H9 (cell line): ENCODE measurements around the gene DIAPH3. TPM values are rescaled to one million over a fixed set of nuclear protein-coding genes. Genes with fewer than 3 reads are reported as not detected.

Experiments used
- DNase-seq: peaks from one replicate; pipeline ENCODE4 v3.0.0-alpha.2; 2017
- H2AFZ ChIP-seq: one replicate; pipeline ENCODE4 v1.6.1; 2013; ENCODE audit warnings: mild to moderate bottlenecking, low read length, control low read depth, moderate library complexity
- H2AK5ac ChIP-seq: 2 replicates; pipeline ENCODE4 v1.6.1; 2013; ENCODE audit warnings: low read length, control low read depth, mixed read lengths; ENCODE audit not compliant: insufficient read length
- H2BK120ac ChIP-seq: one replicate; pipeline ENCODE4 v1.6.1; 2013; ENCODE audit warnings: low read depth, mild to moderate bottlenecking, low read length, control low read depth, inconsistent platforms; ENCODE audit not compliant: poor library complexity, severe bottlenecking
- H2BK12ac ChIP-seq: 2 replicates; pipeline ENCODE4 v1.6.1; 2013; ENCODE audit warnings: low read length, control low read depth, mixed read lengths, low read depth; ENCODE audit not compliant: insufficient read length
- H2BK15ac ChIP-seq: 2 replicates; pipeline ENCODE4 v1.6.1; 2013; ENCODE audit warnings: low read depth, low read length, control low read depth
- H2BK20ac ChIP-seq: one replicate; pipeline ENCODE4 v1.6.1; 2013; ENCODE audit warnings: low read depth, mild to moderate bottlenecking, low read length, control low read depth, inconsistent platforms; ENCODE audit not compliant: poor library complexity, severe bottlenecking
- H2BK5ac ChIP-seq: 2 replicates; pipeline ENCODE4 v1.6.1; 2013; ENCODE audit warnings: low read length, control low read depth, mixed read lengths; ENCODE audit not compliant: insufficient read length
- H3K14ac ChIP-seq: 2 replicates; pipeline ENCODE4 v1.6.1; 2013; ENCODE audit warnings: low read length, control low read depth; ENCODE audit not compliant: insufficient read depth
- H3K18ac ChIP-seq: 2 replicates; pipeline ENCODE4 v1.6.1; 2013; ENCODE audit warnings: low read depth, mild to moderate bottlenecking, mixed read lengths, low read length, control low read depth; ENCODE audit not compliant: insufficient read length
- H3K23ac ChIP-seq: 2 replicates; pipeline ENCODE4 v1.6.1; 2013; ENCODE audit warnings: low read length, control low read depth, mixed read lengths, low read depth; ENCODE audit not compliant: insufficient read length
- H3K23me2 ChIP-seq: 2 replicates; pipeline ENCODE4 v1.6.1; 2013; ENCODE audit warnings: low read depth, mild to moderate bottlenecking, mixed read lengths, low read length, control low read depth; ENCODE audit not compliant: insufficient read length, poor library complexity, severe bottlenecking
- H3K27ac ChIP-seq: 2 replicates; pipeline ENCODE4 v1.5.1; 2013; ENCODE audit warnings: low read length, control low read depth, mixed read lengths, low read depth; ENCODE audit not compliant: insufficient read length
- H3K27me3 ChIP-seq: 2 replicates; pipeline ENCODE4 v1.6.1; 2013; ENCODE audit warnings: low read length, control low read depth, inconsistent platforms; ENCODE audit not compliant: insufficient read depth
- H3K4ac ChIP-seq: 2 replicates; pipeline ENCODE4 v1.6.1; 2013; ENCODE audit warnings: low read depth, mild to moderate bottlenecking, control low read depth, inconsistent platforms, low read length, moderate library complexity
- H3K4me1 ChIP-seq: 2 replicates; pipeline ENCODE4 v1.6.1; 2013; ENCODE audit warnings: low read length, control low read depth, inconsistent platforms; ENCODE audit not compliant: insufficient read depth
- H3K4me2 ChIP-seq: 2 replicates; pipeline ENCODE4 v1.6.1; 2013; ENCODE audit warnings: low read length, control low read depth, mixed read lengths; ENCODE audit not compliant: insufficient read length, insufficient read depth
- H3K56ac ChIP-seq: 2 replicates; pipeline ENCODE4 v1.6.1; 2013; ENCODE audit warnings: low read depth, mild to moderate bottlenecking, mixed read lengths, low read length, control low read depth; ENCODE audit not compliant: insufficient read length
- H3K79me1 ChIP-seq: 2 replicates; pipeline ENCODE4 v1.6.1; 2013; ENCODE audit warnings: low read depth, mild to moderate bottlenecking, moderate library complexity, low read length, control low read depth, inconsistent platforms; ENCODE audit not compliant: insufficient read depth, poor library complexity, severe bottlenecking
- H3K79me2 ChIP-seq: 2 replicates; pipeline ENCODE4 v1.6.1; 2013; ENCODE audit warnings: low read length, control low read depth, inconsistent platforms; ENCODE audit not compliant: insufficient read depth
- H3K9ac ChIP-seq: 2 replicates; pipeline ENCODE4 v1.6.1; 2013; ENCODE audit warnings: low read length, control low read depth, mixed read lengths; ENCODE audit not compliant: insufficient read length; ENCODE audit errors: extremely low read depth
- H3K9me3 ChIP-seq: one replicate; pipeline ENCODE4 v1.6.1; 2013; ENCODE audit warnings: low read depth, low read length, inconsistent platforms; ENCODE audit not compliant: control insufficient read depth
- H3T11ph ChIP-seq: one replicate; pipeline ENCODE4 v1.6.1; 2013; ENCODE audit warnings: mild to moderate bottlenecking, low read length, control low read depth, inconsistent platforms
- H4K20me1 ChIP-seq: one replicate; pipeline ENCODE4 v1.6.1; 2013; ENCODE audit not compliant: control insufficient read depth, insufficient read length, insufficient read depth
- H4K5ac ChIP-seq: 2 replicates; pipeline ENCODE4 v1.6.1; 2013; ENCODE audit warnings: low read depth, mild to moderate bottlenecking, mixed read lengths, low read length, control low read depth; ENCODE audit not compliant: insufficient read length
- H4K8ac ChIP-seq: replicated peaks from 2 replicates; pipeline ENCODE4 v1.6.1; 2013; ENCODE audit warnings: low read length, control low read depth, mixed read lengths, low read depth; ENCODE audit not compliant: insufficient read length
- H4K91ac ChIP-seq: 2 replicates; pipeline ENCODE4 v1.6.1; 2013; ENCODE audit warnings: low read depth, mild to moderate bottlenecking, moderate library complexity, mixed read lengths, low read length, control low read depth; ENCODE audit not compliant: insufficient read length
- H3K27ac Mint-ChIP-seq, 3 experiments: 2 replicates in 2 of 3; 3 replicates in 1 of 3; pipeline ENCODE4 v1.8.0; 2020 to 2021; ENCODE audit warnings: mixed read lengths in 3 of 3, mild to moderate bottlenecking in 1 of 3, moderate library complexity in 1 of 3
- H3K27me3 Mint-ChIP-seq: 2 replicates; pipeline ENCODE4 v1.8.0; 2021; ENCODE audit warnings: low read depth, mild to moderate bottlenecking, moderate library complexity, mixed read lengths
- H3K36me3 Mint-ChIP-seq, 3 experiments: 2 replicates in 2 of 3; 3 replicates in 1 of 3; pipeline ENCODE4 v1.8.0; 2020 to 2021; ENCODE audit warnings: low read depth in 3 of 3, mixed read lengths in 3 of 3; ENCODE audit not compliant: insufficient read depth in 1 of 3
- H3K4me1 Mint-ChIP-seq, 2 experiments: 2 replicates each; pipeline ENCODE4 v1.8.0; 2020; ENCODE audit warnings: mixed read lengths in 2 of 2
- H3K4me3 Mint-ChIP-seq, 2 experiments: 2 replicates in 1 of 2; 3 replicates in 1 of 2; pipeline ENCODE4 v1.8.0; 2020 to 2021; ENCODE audit warnings: mild to moderate bottlenecking in 2 of 2, mixed read lengths in 2 of 2, moderate library complexity in 1 of 2
- H3K9me3 Mint-ChIP-seq, 2 experiments: 2 replicates in 1 of 2; 3 replicates in 1 of 2; pipeline ENCODE4 v1.8.0; 2020; ENCODE audit warnings: mild to moderate bottlenecking in 2 of 2, mixed read lengths in 2 of 2, moderate library complexity in 1 of 2
- CTCF ChIP-seq: fragments of 200-600 bp; sonication (generic); conservative IDR thresholded peaks from 3 replicates; pipeline ENCODE4 v1.8.0; 2021; ENCODE audit warnings: antibody characterized with exemption, mild to moderate bottlenecking
- total RNA-seq: library from RNA; stranded (reverse); gene quantifications from 2 replicates; pipeline ENCODE4 v1.2.1, GENCODE V29; 2021

The DIAPH3 gene
- total RNA-seq, 1 experiment from 2014 or later = 23.1 TPM

- Histone ChIP-seq H3K23ac (no peak overlapping the region), H3K4ac (no peak overlapping the region), H3T11ph (no peak overlapping the region), H3K9me3 (no peaks in the 10 kb centered on the region), H3K79me1 (no peaks in the 10 kb centered on the region), H3K27me3 (no peaks in the 10 kb centered on the region), H3K18ac (no peak overlapping the region), H3K14ac (no peak overlapping the region), H2BK5ac (no peak overlapping the region), H3K27ac (no peak overlapping the region), H3K79me2 (no peaks in the 10 kb centered on the region; the same call in 1 of the 2 replicates), H3K56ac (no peak overlapping the region), H3K23me2 (no peaks in the 10 kb centered on the region), H2AK5ac (no peak overlapping the region), H4K20me1 (no peaks in the 10 kb centered on the region), H3K4me1 (no peaks in the 10 kb centered on the region), H3K9ac (no peak overlapping the region), H2BK15ac (no peak overlapping the region), H4K91ac (no peak overlapping the region), H2BK120ac (no peak overlapping the region), H2BK20ac (no peak overlapping the region), H4K5ac (no peak overlapping the region), H4K8ac (no peak overlapping the region), H2BK12ac (no peak overlapping the region), H3K4me2 (no peak overlapping the region), H2AFZ (no peak overlapping the region)
- Mint-ChIP-seq H3K4me3 (no peak overlapping the region), H3K27ac (no peak overlapping the region), H3K27me3 (no peaks in the 10 kb centered on the region), H3K36me3 (peaks cover 0 to 4% (median 0%) of the 10 kb centered on the region in 3 experiments; a peak in 2 of 7 replicates), H3K9me3 (no peaks in the 10 kb centered on the region), H3K4me1 (peaks cover 3 to 4% of the 10 kb centered on the region in 2 experiments; a peak in 3 of 4 replicates)
- no peak for TF ChIP-seq CTCF
- no peak for DNase-seq
These were observed 162.8 kb downstream of the DIAPH3 start for GRCh38 chr13:60000976-60001375.
